ENCODE data around the gene BTC.
"Not testable (repeated sequence)": the region's sequence is repeated elsewhere in the genome, so short reads cannot be mapped to it uniquely, and the experiment has no call there.

BTC gene

DNA sequence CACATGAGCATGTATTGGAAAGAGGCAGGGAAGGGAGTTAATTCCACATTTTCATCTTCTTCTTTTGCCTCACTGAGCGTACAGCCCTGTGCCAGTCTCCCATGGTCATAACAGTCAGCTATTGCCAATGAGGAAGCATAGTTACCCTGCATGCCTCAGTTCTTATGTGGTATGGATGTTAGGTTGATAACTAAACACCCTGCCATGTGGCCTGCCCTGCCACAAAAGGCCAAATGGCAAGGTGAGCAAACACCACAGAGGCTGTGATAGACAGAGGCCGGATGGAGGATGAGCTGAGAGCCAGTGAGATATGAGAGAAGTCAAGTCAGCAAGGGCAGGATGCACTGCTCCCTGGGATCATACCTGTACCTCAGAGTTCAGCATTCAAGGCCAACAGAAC, 59.3 kb downstream of the BTC start:
- Mint-ChIP-seq H3K4me1 (ENCODE audit: low read depth) (no peaks in the 10 kb centered on the region), H3K9me3 (ENCODE audit: low read depth) (no peaks in the 10 kb centered on the region), H3K36me3 (no peaks in the 10 kb centered on the region), H3K27me3 (no peaks in the 10 kb centered on the region), H3K27ac (no peak overlapping the region), H3K4me3 (no peak overlapping the region)

DNA sequence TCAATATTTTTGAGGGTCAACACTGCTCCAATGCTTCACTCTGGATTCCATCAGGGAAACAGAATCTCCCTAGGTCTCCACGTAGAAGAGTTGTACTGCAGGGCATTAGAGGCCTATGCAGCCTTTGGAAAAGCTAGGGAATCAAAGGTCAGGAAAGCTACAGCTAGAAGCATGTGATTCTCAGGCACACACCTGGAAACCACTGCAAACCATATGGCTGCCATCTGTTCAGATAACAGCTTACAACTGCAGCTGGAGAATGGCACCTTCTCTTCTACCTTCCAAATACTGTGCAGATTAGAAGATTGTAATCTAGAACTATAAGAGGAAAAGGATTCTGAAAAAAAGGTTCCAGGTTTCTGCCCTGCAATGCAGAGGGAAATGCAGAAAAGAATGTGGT, 60.6 kb downstream of the BTC start:
- no peak overlapping the region for H3K4me3 Mint-ChIP-seq
- no peaks in the 10 kb centered on the region for H3K9me3 Mint-ChIP-seq (ENCODE audit: low read depth)
- H3K27me3 Mint-ChIP-seq, result no peaks in the 10 kb centered on the region
- no peaks in the 10 kb centered on the region for H3K36me3 Mint-ChIP-seq
- no peaks in the 10 kb centered on the region for H3K4me1 Mint-ChIP-seq (ENCODE audit: low read depth)
- H3K27ac Mint-ChIP-seq, result no peak overlapping the region

DNA sequence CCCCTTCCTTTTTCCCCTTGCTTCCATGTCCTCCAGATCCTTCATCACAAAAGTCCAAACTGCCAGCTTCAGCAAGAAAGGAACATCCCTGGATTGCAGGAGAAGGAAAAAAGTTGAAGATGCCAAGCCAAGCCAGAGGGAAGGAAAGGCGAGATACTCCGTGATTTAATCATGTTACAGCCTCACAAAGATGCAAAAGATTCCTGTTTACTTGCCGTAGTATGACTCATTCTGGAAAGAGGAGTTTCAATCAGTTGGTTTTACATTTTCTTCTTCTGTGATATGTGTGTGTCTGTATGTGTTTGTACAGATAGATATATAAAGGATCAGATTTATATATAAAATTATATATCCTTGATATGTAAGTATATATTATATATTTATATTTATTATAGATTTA, 69.3 kb downstream of the BTC start:
- peaks cover 5% of the 10 kb centered on the region for H3K27me3 Mint-ChIP-seq
- H3K4me3 Mint-ChIP-seq, result no peak overlapping the region
- H3K36me3 Mint-ChIP-seq, result no peaks in the 10 kb centered on the region
- H3K4me1 Mint-ChIP-seq (ENCODE audit: low read depth), result no peaks in the 10 kb centered on the region
- H3K9me3 Mint-ChIP-seq (ENCODE audit: low read depth), result no peaks in the 10 kb centered on the region
- H3K27ac Mint-ChIP-seq, result no peak overlapping the region

DNA sequence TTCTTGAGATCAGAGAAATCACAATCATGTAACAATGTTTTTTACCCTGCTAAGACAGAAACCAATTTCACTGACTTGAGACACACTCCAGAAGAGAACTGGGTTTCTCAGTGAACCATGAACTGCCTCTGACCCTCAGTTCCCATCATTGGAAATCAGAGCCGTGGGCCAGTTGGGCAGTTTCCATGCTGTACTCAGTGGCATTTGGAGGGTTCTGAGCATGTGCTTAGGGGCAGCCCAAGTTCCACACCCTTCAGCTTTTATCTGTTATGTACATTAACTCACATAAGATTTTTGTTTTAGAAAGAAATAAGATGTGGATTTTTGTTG, 77.9 kb downstream of the BTC start:
- H3K27ac Mint-ChIP-seq, result no peak overlapping the region
- no peaks in the 10 kb centered on the region for H3K36me3 Mint-ChIP-seq
- no peaks in the 10 kb centered on the region for H3K4me1 Mint-ChIP-seq (ENCODE audit: low read depth)
- H3K27me3 Mint-ChIP-seq, result peaks cover 1% of the 10 kb centered on the region
- no peak overlapping the region for H3K4me3 Mint-ChIP-seq
- H3K9me3 Mint-ChIP-seq (ENCODE audit: low read depth), result peaks cover 5% of the 10 kb centered on the region

DNA sequence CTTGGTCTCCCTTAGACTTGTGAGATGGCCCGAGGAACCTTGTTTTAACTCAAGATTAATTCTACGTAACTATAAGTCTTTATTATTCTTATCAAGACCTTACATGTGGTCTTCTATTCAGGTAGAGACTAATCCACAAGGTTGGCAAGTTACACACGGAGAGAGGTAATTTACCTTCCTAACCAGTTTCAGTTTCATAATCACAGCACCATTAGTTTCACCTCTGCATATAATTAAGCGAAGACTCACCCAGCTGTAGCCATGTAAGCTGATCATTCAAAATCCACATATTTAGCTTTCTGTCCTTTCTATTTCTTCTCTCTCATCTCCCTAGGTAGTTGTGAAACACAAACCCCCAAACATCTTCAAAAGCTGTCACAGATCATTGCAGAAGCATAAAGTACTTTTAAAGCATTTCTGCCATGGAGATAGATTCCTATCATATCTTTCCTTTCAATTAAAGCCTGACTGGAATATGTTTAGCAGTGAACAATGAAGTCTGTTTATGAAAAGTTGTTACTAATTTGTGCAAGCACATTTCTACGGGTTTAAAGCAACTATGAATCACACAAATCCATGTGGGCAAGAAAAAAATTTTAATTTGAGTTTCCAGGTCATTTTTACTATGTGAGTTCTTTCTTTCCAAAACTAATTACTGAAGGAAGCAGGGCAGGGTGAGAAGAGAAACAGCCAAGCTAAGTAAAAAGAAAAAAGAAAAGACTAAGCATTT, 78.5 kb downstream of the BTC start:
- Mint-ChIP-seq H3K4me1 (ENCODE audit: low read depth) (no peaks in the 10 kb centered on the region), H3K27me3 (peaks cover 1% of the 10 kb centered on the region), H3K27ac (no peak overlapping the region), H3K36me3 (no peaks in the 10 kb centered on the region), H3K9me3 (ENCODE audit: low read depth) (peaks cover 5% of the 10 kb centered on the region), H3K4me3 (no peak overlapping the region)

DNA sequence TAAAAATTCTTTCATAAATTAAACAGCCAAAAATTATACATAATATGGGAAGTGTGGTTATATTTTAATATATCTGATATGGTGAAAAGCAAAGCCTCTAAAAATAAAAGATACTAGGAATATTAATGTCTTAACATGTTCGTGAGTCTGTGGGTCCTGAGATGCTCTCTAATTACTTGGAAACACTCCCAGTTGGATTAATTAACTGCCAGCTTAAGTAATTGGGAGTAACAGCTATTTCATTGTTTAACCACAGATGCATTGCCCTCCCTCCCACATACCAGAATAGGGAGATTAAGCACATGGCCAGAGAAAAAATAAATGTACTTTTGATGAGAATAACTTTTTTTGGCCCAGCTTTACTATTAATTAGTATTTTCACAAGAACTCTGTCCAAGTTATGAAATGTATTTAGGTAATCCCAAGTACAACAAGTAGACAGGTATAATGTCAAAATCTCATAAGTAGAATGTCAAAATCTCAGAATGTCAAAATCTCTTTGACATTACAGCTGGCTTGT, 79.7 kb downstream of the BTC start:
- H3K4me3 Mint-ChIP-seq, result no peak overlapping the region
- no peaks in the 10 kb centered on the region for H3K36me3 Mint-ChIP-seq
- no peak overlapping the region for H3K27ac Mint-ChIP-seq
- peaks cover 1% of the 10 kb centered on the region for H3K27me3 Mint-ChIP-seq
- H3K9me3 Mint-ChIP-seq (ENCODE audit: low read depth), result peaks cover 5% of the 10 kb centered on the region
- no peaks in the 10 kb centered on the region for H3K4me1 Mint-ChIP-seq (ENCODE audit: low read depth)

DNA sequence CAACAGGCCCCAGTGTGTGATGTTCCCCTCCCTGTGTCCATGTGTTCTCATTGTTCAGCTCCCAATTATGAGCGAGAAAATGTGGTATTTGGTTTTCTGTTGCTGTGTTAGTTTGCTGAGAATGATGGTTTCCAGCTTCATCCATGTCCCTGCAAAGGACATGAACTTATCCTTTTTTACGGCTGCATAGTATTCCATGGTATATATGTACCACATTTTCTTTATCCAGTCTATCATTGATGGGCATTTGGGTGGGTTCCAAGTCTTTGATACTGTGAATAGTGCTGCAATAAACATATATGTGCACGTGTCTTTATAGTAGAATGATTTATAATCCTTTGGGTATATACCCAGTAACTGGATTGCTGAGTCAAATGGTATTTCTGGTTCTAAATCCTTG, 86.2 kb downstream of the BTC start:
- H3K4me3 Mint-ChIP-seq; H3K9me3 Mint-ChIP-seq (ENCODE audit: low read depth); H3K36me3 Mint-ChIP-seq; H3K27me3 Mint-ChIP-seq; H3K27ac Mint-ChIP-seq; H3K4me1 Mint-ChIP-seq (ENCODE audit: low read depth): not testable (repeated sequence)

Data from activated naive CD8-positive, alpha-beta T cell (primary cell).